C4-2B (cell line): ENCODE data around the gene PTBP3.

Source experiments
- H3K27ac ChIP-seq: fragments of 450-650 bp; 2 replicates; pipeline ENCODE4 v1.5.1; 2017
- CTCF ChIP-seq: fragments of 450-650 bp; conservative IDR thresholded peaks from 2 replicates; pipeline ENCODE4 v1.5.1; 2017; ENCODE audit warnings: mild to moderate bottlenecking
- ZFX ChIP-seq: fragments of 450-650 bp; IDR thresholded peaks from 2 replicates; pipeline ENCODE4 v1.6.1; 2017

The PTBP3 gene

GRCh38 chr9:112315331-112316257, 17.8 kb downstream of the PTBP3 start:
- no peak overlapping the region for H3K27ac ChIP-seq
- TF ChIP-seq ZFX (no peak), CTCF (no peak)

DNA sequence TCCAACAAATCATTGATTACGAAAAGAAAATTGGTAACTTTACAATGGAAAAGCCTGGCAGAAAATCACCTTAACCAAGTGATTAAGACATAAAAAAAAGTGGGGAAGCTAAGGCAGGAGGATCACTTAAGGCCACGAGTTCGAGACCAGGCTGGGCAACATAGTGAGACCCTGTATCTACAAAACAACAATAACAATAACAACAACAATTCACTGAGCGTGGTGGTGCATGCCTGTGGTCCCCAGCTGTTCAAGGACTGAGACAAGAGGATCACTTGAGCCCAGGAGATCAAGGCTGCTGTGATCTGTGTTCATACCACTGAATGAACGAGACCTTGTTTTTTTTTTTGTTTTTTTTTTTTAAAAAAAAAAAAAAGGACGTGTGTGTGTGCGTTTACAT, 21.3 kb downstream of the PTBP3 start:
- TF ChIP-seq CTCF (no peak), ZFX (no peak)
- H3K27ac ChIP-seq: no peak overlapping the region

DNA sequence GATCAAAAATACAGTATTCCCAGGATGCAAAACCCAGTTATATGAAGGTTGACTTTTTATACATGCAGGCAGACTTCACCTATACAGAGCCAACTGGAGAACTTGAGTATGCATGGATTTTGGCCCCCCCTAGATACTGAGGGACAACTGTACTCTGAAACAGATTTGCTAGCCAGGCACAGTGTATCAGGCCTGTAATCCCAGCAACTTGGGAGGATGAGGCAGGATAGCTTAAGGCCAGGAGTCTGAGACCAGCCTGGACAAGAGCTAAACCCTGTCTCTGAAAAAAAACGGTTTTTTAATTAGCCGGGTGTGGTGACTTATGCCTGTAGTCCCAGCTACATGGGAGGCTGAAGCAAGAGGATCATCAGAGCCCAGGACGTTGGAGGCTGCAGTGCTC, 21.9 kb downstream of the PTBP3 start:
- no peak overlapping the region for H3K27ac ChIP-seq
- no peak for TF ChIP-seq ZFX
- TF ChIP-seq CTCF: no peak

GRCh38 chr9:112310826-112311225, 22.6 kb downstream of the PTBP3 start:
- no peak overlapping the region for H3K27ac ChIP-seq
- no peak for TF ChIP-seq ZFX
- no peak for TF ChIP-seq CTCF

DNA sequence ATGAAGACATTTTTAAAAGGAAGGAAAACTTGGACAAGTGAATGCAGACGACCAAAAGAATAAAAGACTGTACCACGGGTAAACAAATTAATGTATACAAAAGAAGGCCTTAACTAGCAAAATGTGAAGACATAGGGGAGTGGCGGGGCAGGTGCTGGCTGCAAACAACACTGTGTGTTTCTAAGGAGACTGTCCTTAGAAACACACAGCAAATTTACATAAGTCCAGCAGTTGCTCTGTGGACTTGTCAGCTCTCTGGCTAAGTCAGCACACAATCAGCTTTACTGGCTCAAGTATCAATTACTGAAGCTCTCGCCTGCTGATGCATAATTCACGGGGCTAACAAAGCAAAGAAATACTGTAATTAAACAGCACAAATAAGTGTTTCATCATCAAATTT, 24.8 kb downstream of the PTBP3 start:
- TF ChIP-seq CTCF (no peak), ZFX (no peak)
- no peak overlapping the region for H3K27ac ChIP-seq

DNA sequence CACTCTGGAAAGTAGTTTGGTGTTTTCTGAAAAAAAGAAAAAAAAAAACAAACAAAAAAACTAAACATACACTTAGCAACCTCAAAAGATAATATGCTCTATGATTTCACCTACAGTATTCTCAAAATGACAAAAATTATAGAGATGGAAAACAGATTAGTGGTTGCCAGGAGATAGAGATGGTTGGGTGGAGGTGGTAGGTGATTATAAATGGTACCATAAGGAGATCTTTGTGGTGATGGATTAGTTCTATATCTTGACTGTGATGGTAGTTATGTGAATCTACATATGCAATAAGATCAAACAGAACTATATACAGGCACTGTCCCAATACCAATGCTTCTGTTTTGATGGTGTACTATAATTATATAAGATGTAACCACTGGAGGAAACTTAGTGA, 32.0 kb downstream of the PTBP3 start:
- no peak for TF ChIP-seq CTCF
- no peak for TF ChIP-seq ZFX
- H3K27ac ChIP-seq: no peak overlapping the region

DNA sequence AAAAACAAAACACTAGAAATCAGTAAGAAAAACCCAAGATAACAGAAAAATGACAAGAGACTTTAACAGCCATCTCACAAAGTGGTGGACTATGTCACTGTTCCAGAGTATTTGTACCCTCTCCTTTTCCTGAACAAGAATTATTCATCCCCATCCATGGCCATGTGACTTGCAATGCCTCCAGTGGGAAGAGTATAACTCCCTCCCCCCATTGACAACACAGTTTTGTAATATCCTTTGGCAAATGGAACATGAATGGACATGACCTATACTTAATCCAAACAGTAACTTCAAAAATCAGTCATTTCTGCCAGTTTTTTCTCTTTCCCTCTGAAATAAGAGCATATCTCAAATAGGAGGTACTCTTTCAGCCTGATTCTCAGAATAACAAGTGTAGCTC, 33.9 kb downstream of the PTBP3 start:
- no peak for TF ChIP-seq CTCF
- no peak for TF ChIP-seq ZFX
- no peak overlapping the region for H3K27ac ChIP-seq
